Spleen (tissue), 11 donors: ENCODE results near the gene GABRA5. TPM values are rescaled to one million over a fixed set of nuclear protein-coding genes. Genes with fewer than 3 reads are reported as not detected.

Source experiments
- DNase-seq: peaks from one replicate; pipeline ENCODE4 v3.0.0-alpha.2; 2020
- H3K27ac ChIP-seq, 8 donors: fragments of 200-600 bp; sonication (generic) in 7 of 8; 1 replicate in 4 of 8; 2 replicates in 4 of 8; pipeline versions ENCODE4 v1.5.0 to v1.8.0; 2016 to 2021; ENCODE audit warnings: inconsistent platforms in 4 of 8, mild to moderate bottlenecking in 4 of 8, moderate library complexity in 1 of 8
- H3K27me3 ChIP-seq, 7 donors: fragments of 200-600 bp; sonication (generic) in 6 of 7; replicated peaks in 1 of 7; 1 replicate in 4 of 7; 2 replicates in 3 of 7; pipeline versions ENCODE4 v1.5.0 to v1.8.0; 2016 to 2021; ENCODE audit warnings: inconsistent platforms in 3 of 7, mild to moderate bottlenecking in 1 of 7
- H3K36me3 ChIP-seq, 6 donors: fragments of 200-600 bp; sonication (generic) in 5 of 6; 1 replicate in 4 of 6; 2 replicates in 2 of 6; pipeline versions ENCODE4 v1.5.0 to v1.8.0; 2016 to 2021; ENCODE audit warnings: inconsistent platforms in 2 of 6
- H3K4me1 ChIP-seq, 6 donors: fragments of 200-600 bp; sonication (generic) in 5 of 6; 1 replicate in 3 of 6; 2 replicates in 3 of 6; pipeline versions ENCODE4 v1.5.0 to v1.8.0; 2016 to 2021; ENCODE audit warnings: inconsistent platforms in 3 of 6
- H3K4me3 ChIP-seq, 8 donors: fragments of 200-600 bp; sonication (generic) in 7 of 8; 1 replicate in 4 of 8; 2 replicates in 4 of 8; pipeline versions ENCODE4 v1.5.0 to v1.8.0; 2016 to 2021; ENCODE audit warnings: inconsistent platforms in 4 of 8, mild to moderate bottlenecking in 4 of 8, moderate library complexity in 2 of 8
- H3K9me3 ChIP-seq, 8 donors: fragments of 200-600 bp; sonication (generic) in 7 of 8; 1 replicate in 4 of 8; 2 replicates in 4 of 8; pipeline versions ENCODE4 v1.5.0 to v1.8.0; 2016 to 2021; ENCODE audit warnings: inconsistent platforms in 4 of 8
- POLR2A ChIP-seq, 3 donors: fragments of 450-650 bp; IDR thresholded peaks; one replicate each; pipeline ENCODE4 v1.5.1; 2017; ENCODE audit warnings: antibody characterized with exemption in 3 of 3, mild to moderate bottlenecking in 1 of 3
- POLR2AphosphoS5 ChIP-seq, 3 donors: sonication (generic); formaldehyde crosslinking; IDR thresholded peaks; one replicate each; pipeline ENCODE4 v1.5.1; 2017; ENCODE audit warnings: antibody characterized with exemption in 3 of 3
- WGBS, 5 donors: extraction: QIAGEN DNeasy Blood & Tissue Kit in 3 of 5; methylation state at CpG; one replicate each; pipeline versions ENCODE4 v1.1.5 to v1.1.7; 2013 to 2018; 5-methylcytosine and 5-hydroxymethylcytosine counted together
- intact Hi-C: fragments of 100-400 bp; cut with DNase I; formaldehyde crosslinking; loops from one replicate; pipeline ENCODE4 v1.15.0; 2023; ENCODE audit warnings: low total_unique reads
- polyA plus RNA-seq, 3 donors: library from polyadenylated mRNA; stranded (reverse); fragments of 200-250 nt; gene quantifications; one replicate each; pipeline ENCODE4 v1.2.1, GENCODE V29; 2013
- total RNA-seq, 7 donors: library from RNA; depleted of rRNA in 3 of 7; stranded (reverse); fragments of >200 nt in 3 of 7; fragmentation: NEBNext Ultra II Directional in 4 of 7; extraction: Animal tissue kit (Norgen Biotek cat#: 25700) in 4 of 7; gene quantifications; one replicate each; pipeline versions ENCODE4 v1.1.0 to v1.2.1, GENCODE V29; 2016 to 2021
- TF ChIP-seq, protein P1 (sequence below), 11 experiments: fragments of 200-600 bp in 7 of 11; fragments of 450-650 bp in 4 of 11; sonication (generic) in 4 of 11; IDR thresholded peaks in 8 of 11; conservative IDR thresholded peaks in 3 of 11; 1 replicate in 7 of 11; 2 replicates in 4 of 11; pipeline versions ENCODE4 v1.4.0 to v1.8.0; 2016 to 2021; ENCODE audit warnings: antibody characterized with exemption in 11 of 11, inconsistent platforms in 4 of 11, mild to moderate bottlenecking in 1 of 11
- donor health status: healthy with polysubstance abuse.
- donor health status: DM: no; HTN: no; CAD: no; lungs with moderate emphysema.
- donor health status: DM: no; HTN: no; CAD: no.
- donor health status: Bipolar disorder and iron deficiency.
- donor health status: healthy.
- donor health status: DM: no; HTN: no; CAD: no.
- donor health status: DM: yes; HTN: yes; CAD: no.

Gene GABRA5
- total and polyA plus RNA-seq, 10 donors = 0.02 to 0.85 (median 0.04) TPM; not detected in 7

DNA sequence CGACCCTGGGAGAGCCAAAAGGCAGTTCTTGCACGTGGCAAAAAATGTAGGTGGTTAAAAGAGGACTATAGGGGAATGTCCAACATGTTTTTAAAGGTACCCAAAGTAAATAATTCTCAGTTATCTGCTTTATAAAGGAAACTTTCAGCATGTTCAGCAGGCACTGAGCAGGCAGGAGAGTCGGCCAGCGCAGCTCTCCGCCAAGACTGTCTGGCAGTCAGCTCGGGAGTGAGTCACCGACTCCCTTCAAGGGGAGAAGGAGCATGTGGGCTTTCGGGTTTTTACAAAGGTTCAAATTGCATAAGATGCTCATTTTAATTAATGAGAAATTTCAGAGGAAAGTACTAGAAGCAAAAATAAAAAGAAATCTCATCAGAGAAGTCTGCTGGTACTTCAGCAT, 7.0 kb downstream of the GABRA5 start:
- intact Hi-C loops = no loop called here
- 70 to 79% (median 72%) methylated on average over 8 of the region's 8 CpGs for WGBS, 5 donors

DNA sequence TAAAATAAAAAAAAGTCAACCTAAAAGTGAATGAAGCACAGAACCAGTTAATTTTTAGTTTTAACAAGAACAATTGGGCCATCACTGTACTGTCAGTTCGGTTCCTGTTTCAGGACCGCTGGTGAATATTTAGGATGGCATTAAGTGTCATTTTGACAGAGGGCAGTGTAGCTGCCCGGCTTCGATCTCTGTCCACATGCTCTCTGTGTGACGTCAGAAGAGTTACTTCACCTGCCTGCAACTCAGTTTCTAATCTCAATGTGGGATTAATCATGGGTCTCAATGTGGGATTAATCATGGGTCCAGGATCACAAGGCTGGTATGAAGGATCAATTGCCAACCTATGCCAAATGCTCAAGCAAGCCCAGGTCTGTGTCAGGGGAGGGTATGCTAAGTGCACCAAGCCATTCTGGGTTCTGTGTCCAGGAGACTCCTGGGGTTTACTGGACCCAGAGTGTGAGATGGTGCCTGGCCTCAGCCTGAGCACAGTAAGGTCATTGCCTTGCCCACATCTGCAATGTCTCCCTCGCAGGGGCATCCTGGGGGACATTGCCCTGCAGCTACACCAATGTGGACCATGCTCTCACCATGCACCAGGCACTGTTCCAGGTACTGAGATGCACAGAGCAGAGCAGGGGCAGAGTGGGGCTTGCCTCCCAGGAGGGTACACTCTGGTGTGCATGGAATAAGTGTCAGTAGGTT, 8.1 kb downstream of the GABRA5 start:
- no peaks in the 10 kb centered on the region for H3K9me3 ChIP-seq
- intact Hi-C loops = no loop called here
- H3K4me1 ChIP-seq = no peaks in the 10 kb centered on the region
- DNase-seq = no peak
- no peaks in the 10 kb centered on the region for H3K36me3 ChIP-seq
- 73 to 81% (median 81%) methylated on average over 6 of the region's 6 CpGs for WGBS, 5 donors
- TF ChIP-seq POLR2AphosphoS5 (IDR thresholded peaks at IDR 0.05) (no peak), POLR2A (IDR thresholded peaks at IDR 0.05) (no peak)
- TF ChIP-seq, protein P1, sequence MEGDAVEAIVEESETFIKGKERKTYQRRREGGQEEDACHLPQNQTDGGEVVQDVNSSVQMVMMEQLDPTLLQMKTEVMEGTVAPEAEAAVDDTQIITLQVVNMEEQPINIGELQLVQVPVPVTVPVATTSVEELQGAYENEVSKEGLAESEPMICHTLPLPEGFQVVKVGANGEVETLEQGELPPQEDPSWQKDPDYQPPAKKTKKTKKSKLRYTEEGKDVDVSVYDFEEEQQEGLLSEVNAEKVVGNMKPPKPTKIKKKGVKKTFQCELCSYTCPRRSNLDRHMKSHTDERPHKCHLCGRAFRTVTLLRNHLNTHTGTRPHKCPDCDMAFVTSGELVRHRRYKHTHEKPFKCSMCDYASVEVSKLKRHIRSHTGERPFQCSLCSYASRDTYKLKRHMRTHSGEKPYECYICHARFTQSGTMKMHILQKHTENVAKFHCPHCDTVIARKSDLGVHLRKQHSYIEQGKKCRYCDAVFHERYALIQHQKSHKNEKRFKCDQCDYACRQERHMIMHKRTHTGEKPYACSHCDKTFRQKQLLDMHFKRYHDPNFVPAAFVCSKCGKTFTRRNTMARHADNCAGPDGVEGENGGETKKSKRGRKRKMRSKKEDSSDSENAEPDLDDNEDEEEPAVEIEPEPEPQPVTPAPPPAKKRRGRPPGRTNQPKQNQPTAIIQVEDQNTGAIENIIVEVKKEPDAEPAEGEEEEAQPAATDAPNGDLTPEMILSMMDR (IDR thresholded peaks at IDR 0.05 in 8 of 11, conservative IDR thresholded peaks at IDR 0.05 in 3 of 11) = no peak
- H3K27ac ChIP-seq = no peak overlapping the region
- H3K27me3 ChIP-seq = peaks cover 0 to 45% (median 0%) of the 10 kb centered on the region in 7 donors
- H3K4me3 ChIP-seq = no peak overlapping the region

More for the DNA sequence above, 7.0 kb downstream of the GABRA5 start:
- no peak for TF ChIP-seq POLR2A (IDR thresholded peaks at IDR 0.05)
- TF ChIP-seq, protein P1 (IDR thresholded peaks at IDR 0.05 in 8 of 11, conservative IDR thresholded peaks at IDR 0.05 in 3 of 11) = no peak
- no peaks in the 10 kb centered on the region for H3K4me1 ChIP-seq
- no peaks in the 10 kb centered on the region for H3K36me3 ChIP-seq
- H3K9me3 ChIP-seq = no peaks in the 10 kb centered on the region
- no peak overlapping the region for H3K27ac ChIP-seq
- H3K4me3 ChIP-seq = no peak overlapping the region
- no peak for DNase-seq
- peaks cover 0 to 56% (median 5%) of the 10 kb centered on the region in 7 donors for H3K27me3 ChIP-seq

DNA sequence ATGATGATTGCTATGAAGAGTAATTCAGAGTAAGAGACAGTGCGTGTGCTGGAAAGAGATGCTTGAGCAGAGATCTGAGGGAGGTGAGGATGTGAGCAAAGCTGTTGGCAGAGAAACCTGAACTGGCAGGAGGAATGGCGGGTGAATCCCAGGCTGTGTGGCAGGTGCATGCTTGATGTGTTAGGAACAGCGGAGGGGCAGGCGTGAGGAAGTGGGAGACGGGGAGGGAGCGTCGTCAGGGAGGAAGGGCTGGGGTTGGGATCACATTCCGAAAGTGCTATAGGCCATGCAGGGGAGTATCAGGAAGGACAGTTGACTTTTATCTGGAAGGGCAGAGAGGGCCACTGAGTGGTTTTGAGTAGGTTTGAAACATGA, 8.6 kb downstream of the GABRA5 start:
- Histone ChIP-seq H3K9me3 (no peaks in the 10 kb centered on the region), H3K27me3 (peaks cover 0 to 40% (median 0%) of the 10 kb centered on the region in 7 donors), H3K4me3 (no peak overlapping the region), H3K4me1 (no peaks in the 10 kb centered on the region), H3K27ac (no peak overlapping the region), H3K36me3 (no peaks in the 10 kb centered on the region)
- intact Hi-C loops = no loop called here
- DNase-seq = no peak
- TF ChIP-seq, protein P1 (IDR thresholded peaks at IDR 0.05 in 8 of 11, conservative IDR thresholded peaks at IDR 0.05 in 3 of 11) = no peak
- 59 to 69% (median 63%) methylated on average over 8 of the region's 8 CpGs for WGBS, 5 donors

DNA sequence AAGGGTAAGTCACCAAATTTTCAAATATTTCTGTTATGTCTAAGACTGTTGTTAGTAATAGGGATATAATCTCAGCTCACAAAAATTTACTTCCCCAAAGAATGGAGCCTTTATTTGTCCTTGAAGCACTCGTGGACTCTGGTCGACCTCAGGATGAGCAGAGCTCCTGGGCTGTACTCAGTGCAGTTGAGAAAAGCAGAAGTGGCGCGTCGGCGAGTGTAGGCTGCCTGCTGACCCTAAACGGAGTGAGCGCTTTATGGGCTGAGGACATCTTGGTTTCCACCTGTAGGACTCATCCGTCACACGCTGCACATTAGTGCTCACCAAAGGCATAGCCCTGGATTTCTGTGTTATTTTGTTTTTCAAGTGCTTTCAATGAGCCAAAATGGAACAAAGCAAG, 11.0 kb downstream of the GABRA5 start:
- Histone ChIP-seq H3K27me3 (peaks cover 0 to 39% (median 0%) of the 10 kb centered on the region in 7 donors), H3K9me3 (no peaks in the 10 kb centered on the region), H3K27ac (no peak overlapping the region), H3K4me1 (no peaks in the 10 kb centered on the region), H3K36me3 (no peaks in the 10 kb centered on the region), H3K4me3 (no peak overlapping the region)
- intact Hi-C loops = no loop called here
- no peak for DNase-seq
- no peak for TF ChIP-seq POLR2AphosphoS5 (IDR thresholded peaks at IDR 0.05)
- TF ChIP-seq, protein P1 (IDR thresholded peaks at IDR 0.05 in 8 of 11, conservative IDR thresholded peaks at IDR 0.05 in 3 of 11) = no peak
- TF ChIP-seq POLR2A (IDR thresholded peaks at IDR 0.05) = no peak
- 61 to 69% (median 62%) methylated on average over 10 of the region's 10 CpGs for WGBS, 5 donors
